ENCODE data around the gene ZNF136.

The ZNF136 gene

DNA sequence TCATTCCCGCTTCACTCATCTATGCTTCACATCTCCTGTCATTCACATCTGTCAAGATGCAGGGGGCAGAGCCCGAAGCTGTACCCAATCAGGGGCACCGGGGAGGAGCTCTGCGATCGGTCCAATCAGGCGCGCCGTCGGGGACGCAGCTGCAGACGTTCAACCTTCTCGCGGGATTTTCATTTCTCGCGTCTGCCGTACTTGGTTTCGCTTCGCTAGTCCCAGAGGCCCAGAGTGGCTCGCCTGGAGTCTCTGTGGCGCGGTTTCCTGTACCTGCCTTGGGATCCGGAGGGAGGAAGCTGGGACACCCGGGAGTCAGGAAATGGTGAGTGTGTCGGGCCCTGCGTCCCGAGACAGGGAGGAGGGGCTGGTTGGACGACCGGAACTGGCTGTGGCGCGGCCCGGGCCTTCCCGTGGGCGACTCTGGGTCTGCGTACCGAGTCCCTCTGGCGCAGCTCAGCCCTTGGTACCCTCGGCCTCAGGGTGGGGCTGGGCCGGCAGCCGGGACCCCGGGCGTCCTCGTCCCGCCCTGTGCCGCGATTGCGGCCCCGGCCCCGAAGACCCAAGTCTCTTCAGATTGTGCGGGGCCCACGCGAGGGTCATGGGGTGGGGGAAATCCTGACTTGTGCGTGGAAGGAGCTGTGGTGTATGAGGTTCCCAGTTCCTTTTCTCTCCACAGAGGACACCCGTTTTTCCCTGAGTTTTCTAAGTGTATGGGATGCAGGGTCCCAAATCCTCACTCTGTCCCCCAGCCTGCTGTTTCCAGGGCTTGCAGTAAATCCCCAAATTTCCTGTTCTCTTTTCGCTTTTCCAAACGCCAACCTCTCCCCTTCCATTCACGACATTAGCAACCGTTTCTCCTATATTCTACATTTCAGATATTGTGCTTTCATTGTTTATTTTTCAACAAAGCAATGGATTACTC is at the start of gene ZNF136:
ZNF136 (plus strand) TSS at position 215 of the 925 bp plus-strand sequence; CDS start at position 323, 108 bp downstream.
- no peaks in the 10 kb centered on the region for H3K27me3 ChIP-seq (ENCODE audit: insufficient read depth, low read length)
- H3K4me1 ChIP-seq (ENCODE audit: insufficient read depth, low read length), result peaks cover 8% of the 10 kb centered on the region
- H3K4me3 ChIP-seq (ENCODE audit: low read length), result peak within 1 kb of the TSS; percentile 78
- peaks cover 3% of the 10 kb centered on the region for H3K9me3 ChIP-seq (ENCODE audit: low read length)
- peak within 1 kb of the TSS; percentile 28 for H2AFZ ChIP-seq (ENCODE audit: low read depth, low read length)
- peaks cover 7% of the 10 kb centered on the region for H3K36me3 ChIP-seq (ENCODE audit: insufficient read depth, low read length)

DNA sequence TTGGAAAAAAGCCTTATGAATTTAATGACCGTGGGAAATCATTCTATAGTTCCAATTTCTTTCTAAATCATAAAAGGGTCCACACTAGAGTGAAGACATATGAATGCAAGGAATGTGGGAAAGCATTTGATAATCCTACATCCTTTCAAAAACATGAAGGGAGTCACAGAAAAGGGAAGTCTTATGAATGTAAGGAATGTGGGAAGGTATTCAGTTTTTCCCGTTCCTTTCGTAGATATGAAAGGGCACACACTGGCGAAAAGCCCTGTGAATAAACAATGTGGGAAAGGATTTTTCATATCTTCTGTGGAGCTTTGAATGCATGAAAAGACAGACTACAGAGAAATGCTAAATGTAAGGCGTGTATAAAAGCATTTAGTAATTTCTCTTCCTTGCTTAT is 49.8 kb upstream of the ZNF136 start:
- no peak overlapping the region for H3K4me3 ChIP-seq (ENCODE audit: low read length)
- H3K36me3 ChIP-seq (ENCODE audit: insufficient read depth, low read length), result peaks cover 75% of the 10 kb centered on the region
- no peaks in the 10 kb centered on the region for H3K27me3 ChIP-seq (ENCODE audit: insufficient read depth, low read length)
- H3K9me3 ChIP-seq (ENCODE audit: low read length), result peaks cover 70% of the 10 kb centered on the region
- no peak overlapping the region for H2AFZ ChIP-seq (ENCODE audit: low read depth, low read length)
- H3K4me1 ChIP-seq (ENCODE audit: insufficient read depth, low read length), result no peaks in the 10 kb centered on the region

DNA sequence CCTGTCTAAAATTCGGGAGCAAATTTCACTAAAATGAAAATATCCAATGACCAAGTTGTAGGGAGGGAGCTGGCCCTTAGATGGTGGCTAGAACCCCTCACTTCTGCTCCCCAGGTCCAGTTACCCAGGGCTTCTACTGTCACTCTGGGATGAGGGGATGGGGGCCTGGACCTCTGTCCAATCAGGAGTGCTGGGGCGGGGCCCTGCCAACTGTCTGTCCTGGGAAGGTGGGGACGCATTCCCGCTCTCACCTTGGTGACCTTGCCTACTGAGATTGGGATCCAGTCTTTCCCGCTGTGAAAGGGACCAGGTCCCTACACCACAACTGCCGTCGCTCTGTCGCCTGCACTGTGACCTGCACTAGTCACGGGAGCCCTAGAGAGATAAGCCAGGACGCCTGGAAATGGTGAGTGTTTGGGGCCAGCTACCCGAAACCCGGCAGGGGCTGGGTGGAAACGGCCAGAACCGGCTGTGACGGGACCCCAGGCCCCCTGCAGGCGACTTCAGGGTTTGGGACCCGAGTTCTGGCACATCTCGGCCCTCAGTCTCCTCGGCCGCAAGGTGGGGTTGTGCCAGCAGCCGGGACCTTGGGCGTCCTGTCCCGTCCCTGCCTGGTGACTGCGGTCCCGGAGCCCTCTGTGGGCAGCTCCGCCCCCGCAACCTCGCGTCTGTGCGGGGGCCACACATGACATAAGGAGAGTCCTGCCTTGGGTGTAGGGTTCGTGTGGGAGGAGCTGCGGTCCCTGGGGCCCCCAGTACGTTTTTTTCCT is 45.5 kb upstream of the ZNF136 start:
- Histone ChIP-seq H3K27me3 (ENCODE audit: insufficient read depth, low read length) (no peaks in the 10 kb centered on the region), H3K4me3 (ENCODE audit: low read length) (no peak overlapping the region)

DNA sequence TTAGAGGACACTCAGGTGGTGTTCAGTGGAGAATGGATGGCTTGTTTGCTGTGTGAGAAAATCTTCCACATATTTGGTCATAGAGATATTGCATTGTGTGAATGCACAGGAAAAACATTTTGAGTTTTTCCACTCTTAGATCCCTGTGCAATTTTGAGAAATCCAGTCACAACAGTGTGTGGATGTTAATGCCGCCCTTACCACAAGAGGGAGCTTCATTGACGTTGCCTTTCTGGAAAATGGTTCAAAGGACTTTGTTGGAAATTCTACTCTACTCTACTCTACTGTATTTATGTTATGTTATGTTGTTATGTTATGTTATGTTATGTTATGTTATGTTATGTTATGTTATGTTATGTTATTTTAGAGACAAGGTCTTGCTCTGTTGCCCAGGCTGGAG is 36.2 kb upstream of the ZNF136 start:
- H3K4me1 ChIP-seq (ENCODE audit: insufficient read depth, low read length), result no peaks in the 10 kb centered on the region
- no peaks in the 10 kb centered on the region for H3K27me3 ChIP-seq (ENCODE audit: insufficient read depth, low read length)
- peaks cover 13% of the 10 kb centered on the region for H3K36me3 ChIP-seq (ENCODE audit: insufficient read depth, low read length)
- H3K4me3 ChIP-seq (ENCODE audit: low read length), result no peak overlapping the region
- H3K9me3 ChIP-seq (ENCODE audit: low read length), result peaks cover 12% of the 10 kb centered on the region
- H2AFZ ChIP-seq (ENCODE audit: low read depth, low read length), result no peak overlapping the region

More for the DNA sequence above, 45.5 kb upstream of the ZNF136 start:
- H3K36me3 ChIP-seq (ENCODE audit: insufficient read depth, low read length), result peaks cover 42% of the 10 kb centered on the region
- peaks cover 40% of the 10 kb centered on the region for H3K9me3 ChIP-seq (ENCODE audit: low read length)
- H2AFZ ChIP-seq (ENCODE audit: low read depth, low read length), result no peak overlapping the region
- H3K4me1 ChIP-seq (ENCODE audit: insufficient read depth, low read length), result no peaks in the 10 kb centered on the region

DNA sequence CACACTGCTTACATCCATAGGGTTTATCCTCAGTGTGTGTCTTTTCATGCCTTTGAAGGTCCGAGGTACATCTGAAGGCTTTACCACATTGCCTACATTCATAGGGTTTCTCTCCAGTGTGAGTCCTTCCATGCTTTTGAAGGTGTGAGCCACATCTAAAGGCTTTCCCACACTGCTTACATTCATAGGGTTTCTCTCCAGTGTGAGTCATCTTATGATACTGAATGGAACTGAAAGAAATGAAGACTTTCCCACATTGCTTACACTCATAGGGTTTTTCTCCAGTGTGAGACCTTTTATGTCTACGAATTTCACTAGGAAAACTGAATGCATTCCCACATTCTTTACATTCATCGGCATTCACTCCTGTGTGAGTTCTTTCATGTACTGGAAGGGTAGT is 29.8 kb upstream of the ZNF136 start:
- peaks cover 59% of the 10 kb centered on the region for H3K9me3 ChIP-seq (ENCODE audit: low read length)
- no peak overlapping the region for H3K4me3 ChIP-seq (ENCODE audit: low read length)
- H2AFZ ChIP-seq (ENCODE audit: low read depth, low read length), result no peak overlapping the region
- H3K36me3 ChIP-seq (ENCODE audit: insufficient read depth, low read length), result peaks cover 71% of the 10 kb centered on the region
- H3K4me1 ChIP-seq (ENCODE audit: insufficient read depth, low read length), result peaks cover under 1% of the 10 kb centered on the region
- no peaks in the 10 kb centered on the region for H3K27me3 ChIP-seq (ENCODE audit: insufficient read depth, low read length)

DNA sequence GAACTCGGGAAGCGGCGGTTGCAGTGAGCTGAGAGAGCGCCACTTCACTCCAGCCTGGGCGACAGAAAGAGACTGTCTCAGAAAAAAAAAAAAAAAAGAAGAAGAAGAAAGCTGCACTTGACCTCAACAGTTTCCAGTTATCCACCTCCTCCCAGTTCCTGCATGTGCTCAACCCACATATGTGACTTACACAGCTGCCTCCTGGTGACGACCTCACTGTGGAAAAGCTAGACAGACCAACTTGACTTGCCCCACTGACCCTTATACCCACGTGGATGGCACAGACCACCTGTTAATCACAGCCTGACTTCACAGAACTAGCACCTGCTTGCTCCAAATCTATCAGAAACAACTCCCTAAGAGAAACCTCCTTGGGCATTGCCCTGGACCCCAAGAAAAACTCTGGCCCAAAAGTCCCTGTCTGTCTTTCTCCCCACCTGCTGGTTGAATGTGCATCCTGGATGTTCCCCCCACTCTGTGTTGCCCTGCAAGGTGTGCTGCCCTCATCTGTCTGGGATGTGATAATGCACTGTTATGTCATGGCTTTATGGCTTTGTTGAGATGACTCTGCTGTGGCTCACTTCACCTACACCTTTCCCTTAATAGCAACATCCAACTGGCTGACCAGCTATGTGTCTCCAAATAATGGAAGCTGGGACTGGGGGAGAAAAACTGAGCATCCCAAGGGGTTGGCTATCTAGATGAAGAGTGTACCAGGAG is 25.5 kb upstream of the ZNF136 start:
- Histone ChIP-seq H3K27me3 (ENCODE audit: insufficient read depth, low read length) (no peaks in the 10 kb centered on the region), H3K36me3 (ENCODE audit: insufficient read depth, low read length) (peaks cover 65% of the 10 kb centered on the region), H2AFZ (ENCODE audit: low read depth, low read length) (no peak overlapping the region), H3K4me1 (ENCODE audit: insufficient read depth, low read length) (peaks cover 18% of the 10 kb centered on the region), H3K9me3 (ENCODE audit: low read length) (peaks cover 49% of the 10 kb centered on the region), H3K4me3 (ENCODE audit: low read length) (no peak overlapping the region)

DNA sequence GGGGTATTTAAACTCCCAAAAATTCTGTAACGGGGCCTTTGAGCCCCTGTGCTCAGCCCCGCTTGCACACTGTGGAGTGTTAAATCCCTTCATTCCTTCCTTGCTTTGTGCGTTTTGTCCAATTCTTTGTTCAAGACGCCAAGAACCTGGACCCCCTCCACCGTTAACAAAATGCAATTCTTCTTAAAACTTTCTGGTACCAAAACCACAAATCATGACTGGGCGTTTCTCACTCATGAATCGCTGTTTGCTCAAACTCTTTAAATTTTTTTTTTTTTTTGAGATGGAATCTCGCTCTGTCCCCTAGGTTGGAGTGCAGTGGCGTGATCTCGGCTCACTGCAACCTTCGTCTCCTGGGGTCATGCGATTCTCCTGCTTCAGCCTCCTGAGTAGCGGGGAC is 23.6 kb upstream of the ZNF136 start:
- Histone ChIP-seq H3K36me3 (ENCODE audit: insufficient read depth, low read length) (peaks cover 59% of the 10 kb centered on the region), H3K4me3 (ENCODE audit: low read length) (peak overlapping the region; percentile 89), H3K27me3 (ENCODE audit: insufficient read depth, low read length) (no peaks in the 10 kb centered on the region), H3K9me3 (ENCODE audit: low read length) (peaks cover 34% of the 10 kb centered on the region), H3K4me1 (ENCODE audit: insufficient read depth, low read length) (peaks cover 18% of the 10 kb centered on the region), H2AFZ (ENCODE audit: low read depth, low read length) (no peak overlapping the region)

DNA sequence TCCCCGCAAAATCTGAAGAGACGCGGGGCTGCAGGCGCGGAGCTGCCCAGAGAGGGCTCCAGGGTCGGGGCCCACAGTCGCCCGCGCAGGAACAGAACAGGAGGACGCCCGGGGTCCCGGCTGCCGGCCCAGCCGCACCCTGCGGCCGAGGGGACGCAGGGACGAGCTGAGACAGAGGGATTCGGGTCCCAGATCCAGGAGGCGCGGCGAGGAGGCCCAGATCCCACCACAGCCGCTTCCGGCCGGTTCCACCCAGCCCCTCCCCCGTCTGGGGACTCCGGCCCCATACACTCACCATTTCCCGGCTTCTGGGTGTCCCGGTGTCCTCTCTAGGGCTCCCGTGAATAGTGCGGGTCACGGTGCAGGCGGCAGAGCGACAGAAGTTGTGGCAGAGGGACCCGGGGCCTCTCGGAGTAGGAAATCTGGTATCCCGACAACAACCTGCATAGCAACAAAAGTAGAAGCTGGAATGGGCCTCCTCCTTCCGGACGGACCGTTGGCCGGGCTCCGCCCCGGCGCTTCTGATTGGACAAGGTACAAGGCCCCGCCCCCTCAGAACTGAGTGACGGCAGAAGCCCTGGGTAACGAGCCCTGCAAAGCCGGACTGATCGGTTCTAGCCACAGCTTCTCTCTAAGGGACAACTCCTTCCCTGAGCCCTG is 22.9 kb upstream of the ZNF136 start, which contains the start of gene ZNF20:
ZNF20 (minus strand) TSS at position 466 of the 660 bp plus-strand sequence; CDS start at position 298, 168 bp downstream.
- H3K4me1 ChIP-seq (ENCODE audit: insufficient read depth, low read length), result peaks cover 18% of the 10 kb centered on the region

DNA sequence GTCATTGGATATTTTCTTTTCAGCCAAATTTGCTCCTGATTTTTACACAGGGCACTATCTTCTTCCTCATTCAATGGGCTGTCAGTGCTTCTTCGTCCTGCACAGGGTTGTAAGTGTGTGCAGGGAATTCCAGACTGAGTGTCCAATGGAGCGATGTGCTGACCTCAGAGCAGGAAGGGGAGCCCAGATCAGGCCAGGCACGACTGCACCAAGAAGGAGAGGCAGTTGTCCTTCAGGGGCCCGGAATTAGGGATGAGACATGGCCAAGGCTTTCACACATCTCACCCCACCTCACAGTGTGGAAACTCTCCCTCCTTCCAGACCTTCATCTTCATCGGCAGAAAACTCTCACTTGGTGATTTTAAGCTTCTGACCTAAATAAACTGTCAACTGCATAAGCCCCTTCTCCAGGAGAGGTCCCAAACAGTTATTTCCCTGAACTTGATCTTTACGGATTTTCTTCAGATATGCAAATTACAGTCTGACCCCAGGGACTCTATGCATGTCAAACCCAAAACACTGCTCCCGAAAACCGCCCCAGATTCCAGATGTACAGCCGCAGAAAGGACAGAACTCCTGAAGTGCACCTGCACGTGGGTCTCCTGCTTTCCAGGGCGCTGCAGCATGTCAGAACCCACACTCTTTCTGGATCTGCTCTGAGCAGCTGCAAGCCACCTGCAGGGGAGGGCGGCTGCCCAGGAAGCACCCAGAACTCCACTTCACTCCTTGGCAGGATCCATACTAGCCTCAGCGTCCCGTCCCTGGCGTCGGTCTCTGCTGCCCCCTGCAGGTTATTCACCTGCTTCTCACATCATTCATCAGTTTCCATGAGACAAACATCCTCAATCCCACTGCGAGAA is 22.1 kb upstream of the ZNF136 start:
- Histone ChIP-seq H2AFZ (ENCODE audit: low read depth, low read length) (no peak overlapping the region), H3K27me3 (ENCODE audit: insufficient read depth, low read length) (no peaks in the 10 kb centered on the region), H3K4me3 (ENCODE audit: low read length) (peak overlapping the region; percentile 89), H3K9me3 (ENCODE audit: low read length) (peaks cover 32% of the 10 kb centered on the region), H3K4me1 (ENCODE audit: insufficient read depth, low read length) (peaks cover 18% of the 10 kb centered on the region), H3K36me3 (ENCODE audit: insufficient read depth, low read length) (peaks cover 60% of the 10 kb centered on the region)

More for the DNA sequence above, 22.9 kb upstream of the ZNF136 start, which contains the start of gene ZNF20:
- Histone ChIP-seq H3K36me3 (ENCODE audit: insufficient read depth, low read length) (peaks cover 59% of the 10 kb centered on the region), H3K4me3 (ENCODE audit: low read length) (peak within 1 kb of the TSS; percentile 89), H3K27me3 (ENCODE audit: insufficient read depth, low read length) (no peaks in the 10 kb centered on the region), H3K9me3 (ENCODE audit: low read length) (peaks cover 30% of the 10 kb centered on the region), H2AFZ (ENCODE audit: low read depth, low read length) (no peak within 1 kb of the TSS)

DNA sequence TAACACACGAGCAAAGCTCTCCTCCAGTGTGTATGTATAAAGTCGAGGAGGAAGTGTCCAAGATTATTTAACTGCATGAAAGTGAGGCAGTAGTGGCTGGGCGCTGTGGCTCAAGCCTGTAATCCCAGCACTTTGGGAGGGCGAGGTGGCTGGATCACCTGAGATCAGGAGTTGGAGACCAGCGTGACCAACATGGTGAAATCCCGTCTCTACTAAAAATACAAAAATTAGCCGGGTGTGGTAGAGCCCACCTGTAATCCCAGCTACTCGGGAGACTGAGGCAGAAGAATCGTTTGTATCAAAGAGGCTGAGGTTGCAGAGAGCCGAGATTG is 21.5 kb upstream of the ZNF136 start:
- Histone ChIP-seq H3K4me1 (ENCODE audit: insufficient read depth, low read length) (peaks cover 18% of the 10 kb centered on the region), H2AFZ (ENCODE audit: low read depth, low read length) (no peak overlapping the region), H3K36me3 (ENCODE audit: insufficient read depth, low read length) (peaks cover 62% of the 10 kb centered on the region), H3K4me3 (ENCODE audit: low read length) (no peak overlapping the region), H3K9me3 (ENCODE audit: low read length) (peaks cover 34% of the 10 kb centered on the region), H3K27me3 (ENCODE audit: insufficient read depth, low read length) (no peaks in the 10 kb centered on the region)

DNA sequence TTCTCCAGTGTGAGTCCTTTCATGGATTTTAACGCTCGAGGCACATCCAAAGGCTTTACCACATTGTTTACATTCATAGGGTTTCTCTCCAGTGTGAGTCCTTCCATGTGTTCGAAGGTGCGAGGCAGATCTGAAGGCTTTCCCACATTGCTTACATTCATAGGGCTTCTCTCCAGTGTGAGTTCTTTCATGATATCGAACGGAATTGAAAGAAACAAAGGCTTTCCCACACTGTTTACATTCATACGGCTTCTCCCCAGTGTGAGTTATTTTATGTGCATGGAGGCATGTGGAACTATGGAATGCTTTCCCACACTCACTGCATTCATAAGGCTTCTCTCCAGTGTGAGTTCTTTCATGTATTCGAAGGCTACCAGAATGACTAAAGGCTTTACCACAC is 17.5 kb upstream of the ZNF136 start:
- H3K4me1 ChIP-seq (ENCODE audit: insufficient read depth, low read length), result peaks cover 7% of the 10 kb centered on the region
- no peaks in the 10 kb centered on the region for H3K27me3 ChIP-seq (ENCODE audit: insufficient read depth, low read length)
- no peak overlapping the region for H3K4me3 ChIP-seq (ENCODE audit: low read length)
- H3K9me3 ChIP-seq (ENCODE audit: low read length), result peaks cover 45% of the 10 kb centered on the region
- H3K36me3 ChIP-seq (ENCODE audit: insufficient read depth, low read length), result peaks cover 70% of the 10 kb centered on the region
- no peak overlapping the region for H2AFZ ChIP-seq (ENCODE audit: low read depth, low read length)

All from neuron (in vitro differentiated cells).